ENCODE data around the gene MACROD1.

The MACROD1 gene

GRCh38 chr11:64089493-64089892 is 76.4 kb downstream of the MACROD1 start:
- no peak for DNase-seq

GRCh38 chr11:64089027-64089360 is 76.9 kb downstream of the MACROD1 start:
- DNase-seq: no peak

- DNase-seq: no peak
Measured at GRCh38 chr11:64088162-64089026, 77.5 kb downstream of the MACROD1 start.

- no peak for DNase-seq
Measured at GRCh38 chr11:64086258-64087123, 79.4 kb downstream of the MACROD1 start.

- no peak for DNase-seq
Measured at GRCh38 chr11:64085906-64086257, 80.0 kb downstream of the MACROD1 start.

GRCh38 chr11:64084951-64085710 is 80.8 kb downstream of the MACROD1 start:
- DNase-seq: no peak

GRCh38 chr11:64084146-64084950 is 81.6 kb downstream of the MACROD1 start:
- DNase-seq: no peak

- no peak for DNase-seq
Measured at GRCh38 chr11:64083398-64084080, 82.4 kb downstream of the MACROD1 start.

- DNase-seq: no peak
Measured at GRCh38 chr11:64081745-64082442, 84.0 kb downstream of the MACROD1 start.

GRCh38 chr11:64080390-64080789 is 85.5 kb downstream of the MACROD1 start:
- no peak for DNase-seq

- DNase-seq: no peak
Measured at GRCh38 chr11:64078905-64079304, 87.0 kb downstream of the MACROD1 start.

GRCh38 chr11:64078284-64078683 is 87.6 kb downstream of the MACROD1 start:
- no peak for DNase-seq

GRCh38 chr11:64077607-64078006 is 88.3 kb downstream of the MACROD1 start:
- DNase-seq: no peak

- DNase-seq: no peak
Measured at GRCh38 chr11:64076758-64077157, 89.2 kb downstream of the MACROD1 start.

GRCh38 chr11:64074239-64074638 is 91.7 kb downstream of the MACROD1 start:
- DNase-seq: no peak

GRCh38 chr11:64073542-64073941 is 92.4 kb downstream of the MACROD1 start:
- no peak for DNase-seq

- DNase-seq: no peak
Measured at GRCh38 chr11:64072871-64073270, 93.0 kb downstream of the MACROD1 start.

GRCh38 chr11:64072403-64072802 is 93.5 kb downstream of the MACROD1 start:
- no peak for DNase-seq

- DNase-seq: no peak
Measured at GRCh38 chr11:64071849-64072248, 94.1 kb downstream of the MACROD1 start.

GRCh38 chr11:64070314-64070681 is 95.6 kb downstream of the MACROD1 start:
- DNase-seq: no peak

Measured in NCI-H446 treated with DMSO at 0.1 percent for 48 hours (cell line).